Panc1 (cell line): ENCODE results near the gene MANEAL. TPM values are rescaled to one million over a fixed set of nuclear protein-coding genes. Genes with fewer than 3 reads are reported as not detected.

Experiments used
- ATAC-seq: fragments of 200-7000 bp; cut with Tn5 transposase; 2 replicates; pipeline ENCODE4 v1.9.1; 2020; ENCODE audit warnings: mild to moderate bottlenecking, moderate library complexity
- BruUV-seq: library from RNA; stranded (reverse); fragments of 400-500 nt; replicated peaks from 2 replicates; lab custom pipeline; 2021; lab: Mats Ljungman, UMichigan
- CTCF ChIA-PET: fragments of 300-600 bp; sonication (Branson Sonifier 250); formaldehyde crosslinking; loops from one replicate; lab custom pipeline; 2022; ENCODE audit warnings: antibody characterized with exemption; lab: Charles Lee
- POLR2A ChIA-PET: fragments of 300-600 bp; sonication (Branson Sonifier 250); formaldehyde crosslinking; loops from one replicate; lab custom pipeline; 2022; ENCODE audit warnings: antibody characterized with exemption; lab: Charles Lee
- DNase-seq: peaks from one replicate; pipeline ENCODE4 v3.0.0-alpha.2; 2010; ENCODE audit warnings: low read depth, low spot score
- H3K27ac ChIP-seq: 2 replicates; pipeline ENCODE4 v1.5.1; 2011; ENCODE audit warnings: mild to moderate bottlenecking, low read length, inconsistent platforms
- H3K27me3 ChIP-seq: fragments of 200-500 bp; sonication (Bioruptor generic); 2 replicates; pipeline ENCODE4 v1.6.0; 2014; ENCODE audit warnings: low read length, inconsistent platforms; ENCODE audit not compliant: control insufficient read depth, insufficient read depth
- H3K36me3 ChIP-seq: fragments of 200-500 bp; sonication (Bioruptor generic); 2 replicates; pipeline ENCODE4 v1.5.1; 2014; ENCODE audit warnings: inconsistent platforms, mild to moderate bottlenecking, low read length, moderate library complexity; ENCODE audit not compliant: control insufficient read depth, insufficient read depth
- H3K4me1 ChIP-seq: 2 replicates; pipeline ENCODE4 v1.5.1; 2011; ENCODE audit warnings: inconsistent platforms, mild to moderate bottlenecking, low read length, moderate library complexity; ENCODE audit not compliant: control insufficient read depth, insufficient read depth
- H3K4me3 ChIP-seq, 2 experiments: 2 replicates each; pipeline ENCODE4 v1.5.1; 2011 to 2012; ENCODE audit warnings: low read depth in 2 of 2, low read length in 2 of 2, mild to moderate bottlenecking in 2 of 2, inconsistent platforms in 1 of 2, moderate library complexity in 1 of 2
- H3K9me3 ChIP-seq: fragments of 200-500 bp; sonication (Bioruptor generic); 2 replicates; pipeline ENCODE4 v1.5.1; 2014; ENCODE audit warnings: low read depth, mild to moderate bottlenecking, inconsistent platforms, low read length, moderate library complexity; ENCODE audit not compliant: control insufficient read depth, insufficient read depth
- POLR2AphosphoS5 ChIP-seq: IDR thresholded peaks from 2 replicates; pipeline ENCODE4 v1.6.1; 2012; ENCODE audit warnings: mild to moderate bottlenecking, low read depth, low read length, moderate library complexity
- SIN3A ChIP-seq: IDR thresholded peaks from 2 replicates; pipeline ENCODE4 v1.6.1; 2012; ENCODE audit warnings: low read depth, mild to moderate bottlenecking, low read length, moderate library complexity, borderline replicate concordance; ENCODE audit not compliant: insufficient read depth
- TCF7L2 ChIP-seq: IDR thresholded peaks from 2 replicates; pipeline ENCODE4 v1.6.1; 2011; ENCODE audit warnings: mild to moderate bottlenecking, low read depth, low read length, inconsistent platforms
- in situ Hi-C: cut with HindIII; loops from 2 replicates; pipeline ENCODE4 v1.10.0; 2016; ENCODE audit warnings: low sequenced_read_pairs, low pct_unique_long_range_greater_than_20kb
- intact Hi-C: fragments of 100-400 bp; cut with micrococcal nuclease; formaldehyde crosslinking; loops from one replicate; pipeline ENCODE4 v1.10.0; 2022; ENCODE audit not compliant: unreplicated experiment
- total RNA-seq: library from RNA; stranded (reverse); gene quantifications from one replicate; pipeline ENCODE4 v1.2.1, GENCODE V29; 2021; ENCODE audit not compliant: unreplicated experiment
- TF ChIP-seq, protein P1 (sequence below): fragments of 450-650 bp; IDR thresholded peaks from 2 replicates; pipeline ENCODE4 v1.5.1; 2017; ENCODE audit warnings: mild to moderate bottlenecking
- TF ChIP-seq, protein P2 (sequence below), 2 experiments: IDR thresholded peaks; 2 replicates each; pipeline ENCODE4 v1.6.1; 2011 to 2012; ENCODE audit warnings: low read depth in 2 of 2, control low read depth in 1 of 2, low read length in 1 of 2, mild to moderate bottlenecking in 1 of 2, moderate library complexity in 1 of 2; ENCODE audit not compliant: insufficient read depth in 1 of 2

MANEAL gene
- total RNA-seq, 1 experiment from 2014 or later = 29.7 TPM

DNA sequence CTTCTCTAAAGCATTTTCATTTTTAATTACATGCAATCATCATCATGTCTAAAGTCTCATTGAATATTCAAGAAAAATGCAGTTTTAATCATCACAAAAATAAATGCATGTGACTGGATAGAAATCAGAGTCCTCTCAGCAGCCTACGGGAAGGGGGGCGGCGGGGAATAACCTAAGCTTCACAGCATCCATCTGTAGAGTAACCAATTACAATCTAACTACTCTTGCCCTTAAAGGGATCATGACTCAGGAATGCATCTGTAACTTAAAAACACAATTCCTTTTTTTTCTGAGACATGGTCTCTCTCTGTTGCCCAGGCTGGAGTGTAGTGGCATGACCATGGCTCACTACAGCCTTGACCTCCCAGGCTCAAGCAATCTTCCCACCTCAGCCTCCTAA is 43.1 kb downstream of the MANEAL start:
- H3K9me3 ChIP-seq = no peaks in the 10 kb centered on the region
- BruUV-seq = no TSS peak
- ChIA-PET POLR2A (interaction anchor here (0.5 to 0.7 kb wide), 2 partner anchors 18 to 21 kb away, joined by 4 to 10 read pairs; no protein-coding TSS in a partner anchor), CTCF (interaction anchor here (0.7 kb wide), 1 partner anchor 109 kb away, joined by 9 read pairs; no protein-coding TSS in a partner anchor)
- H3K27me3 ChIP-seq = no peaks in the 10 kb centered on the region
- ATAC-seq = no peak
- in situ Hi-C loops = no loop called here
- H3K4me3 ChIP-seq = no peak overlapping the region
- H3K27ac ChIP-seq = no peak overlapping the region
- peaks cover 28% of the 10 kb centered on the region for H3K36me3 ChIP-seq
- H3K4me1 ChIP-seq = no peaks in the 10 kb centered on the region
- TF ChIP-seq SIN3A (no peak), TCF7L2 (no peak), POLR2AphosphoS5 (no peak)
- TF ChIP-seq, protein P1, sequence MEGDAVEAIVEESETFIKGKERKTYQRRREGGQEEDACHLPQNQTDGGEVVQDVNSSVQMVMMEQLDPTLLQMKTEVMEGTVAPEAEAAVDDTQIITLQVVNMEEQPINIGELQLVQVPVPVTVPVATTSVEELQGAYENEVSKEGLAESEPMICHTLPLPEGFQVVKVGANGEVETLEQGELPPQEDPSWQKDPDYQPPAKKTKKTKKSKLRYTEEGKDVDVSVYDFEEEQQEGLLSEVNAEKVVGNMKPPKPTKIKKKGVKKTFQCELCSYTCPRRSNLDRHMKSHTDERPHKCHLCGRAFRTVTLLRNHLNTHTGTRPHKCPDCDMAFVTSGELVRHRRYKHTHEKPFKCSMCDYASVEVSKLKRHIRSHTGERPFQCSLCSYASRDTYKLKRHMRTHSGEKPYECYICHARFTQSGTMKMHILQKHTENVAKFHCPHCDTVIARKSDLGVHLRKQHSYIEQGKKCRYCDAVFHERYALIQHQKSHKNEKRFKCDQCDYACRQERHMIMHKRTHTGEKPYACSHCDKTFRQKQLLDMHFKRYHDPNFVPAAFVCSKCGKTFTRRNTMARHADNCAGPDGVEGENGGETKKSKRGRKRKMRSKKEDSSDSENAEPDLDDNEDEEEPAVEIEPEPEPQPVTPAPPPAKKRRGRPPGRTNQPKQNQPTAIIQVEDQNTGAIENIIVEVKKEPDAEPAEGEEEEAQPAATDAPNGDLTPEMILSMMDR = no peak
- TF ChIP-seq, protein P2, sequence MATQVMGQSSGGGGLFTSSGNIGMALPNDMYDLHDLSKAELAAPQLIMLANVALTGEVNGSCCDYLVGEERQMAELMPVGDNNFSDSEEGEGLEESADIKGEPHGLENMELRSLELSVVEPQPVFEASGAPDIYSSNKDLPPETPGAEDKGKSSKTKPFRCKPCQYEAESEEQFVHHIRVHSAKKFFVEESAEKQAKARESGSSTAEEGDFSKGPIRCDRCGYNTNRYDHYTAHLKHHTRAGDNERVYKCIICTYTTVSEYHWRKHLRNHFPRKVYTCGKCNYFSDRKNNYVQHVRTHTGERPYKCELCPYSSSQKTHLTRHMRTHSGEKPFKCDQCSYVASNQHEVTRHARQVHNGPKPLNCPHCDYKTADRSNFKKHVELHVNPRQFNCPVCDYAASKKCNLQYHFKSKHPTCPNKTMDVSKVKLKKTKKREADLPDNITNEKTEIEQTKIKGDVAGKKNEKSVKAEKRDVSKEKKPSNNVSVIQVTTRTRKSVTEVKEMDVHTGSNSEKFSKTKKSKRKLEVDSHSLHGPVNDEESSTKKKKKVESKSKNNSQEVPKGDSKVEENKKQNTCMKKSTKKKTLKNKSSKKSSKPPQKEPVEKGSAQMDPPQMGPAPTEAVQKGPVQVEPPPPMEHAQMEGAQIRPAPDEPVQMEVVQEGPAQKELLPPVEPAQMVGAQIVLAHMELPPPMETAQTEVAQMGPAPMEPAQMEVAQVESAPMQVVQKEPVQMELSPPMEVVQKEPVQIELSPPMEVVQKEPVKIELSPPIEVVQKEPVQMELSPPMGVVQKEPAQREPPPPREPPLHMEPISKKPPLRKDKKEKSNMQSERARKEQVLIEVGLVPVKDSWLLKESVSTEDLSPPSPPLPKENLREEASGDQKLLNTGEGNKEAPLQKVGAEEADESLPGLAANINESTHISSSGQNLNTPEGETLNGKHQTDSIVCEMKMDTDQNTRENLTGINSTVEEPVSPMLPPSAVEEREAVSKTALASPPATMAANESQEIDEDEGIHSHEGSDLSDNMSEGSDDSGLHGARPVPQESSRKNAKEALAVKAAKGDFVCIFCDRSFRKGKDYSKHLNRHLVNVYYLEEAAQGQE (IDR thresholded peaks at IDR 0.05; ENCODE audit: insufficient read depth in 1 of 2, low read depth in 2 of 2, low read length in 1 of 2) = no peak
- DNase-seq = no peak
- intact Hi-C loops = no loop called here

DNA sequence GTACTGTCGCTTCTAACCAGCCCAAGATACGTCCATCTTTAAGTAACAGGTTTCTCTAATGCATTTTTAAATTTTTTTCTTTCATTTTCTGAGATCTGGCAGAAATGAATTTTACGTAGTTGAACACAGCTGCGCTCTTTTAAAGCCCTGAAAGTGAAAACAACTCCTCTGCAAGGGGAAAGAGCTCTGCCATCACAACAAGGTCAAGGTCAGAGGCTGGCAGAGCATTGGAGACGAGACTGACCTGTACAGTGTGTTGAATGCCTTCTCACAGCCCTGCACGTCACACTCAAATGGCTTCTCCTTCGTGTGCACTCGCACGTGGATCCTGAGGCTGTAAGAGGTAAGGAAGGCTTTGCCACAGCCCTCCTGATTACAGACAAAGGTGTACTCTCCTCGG is 46.0 kb downstream of the MANEAL start:
- peaks cover 21% of the 10 kb centered on the region for H3K36me3 ChIP-seq
- ChIA-PET CTCF (no interaction called here), POLR2A (no interaction called here)
- H3K9me3 ChIP-seq = no peaks in the 10 kb centered on the region
- ATAC-seq = no peak
- TF ChIP-seq, protein P2 (IDR thresholded peaks at IDR 0.05; ENCODE audit: insufficient read depth in 1 of 2, low read depth in 2 of 2, low read length in 1 of 2) = no peak
- TF ChIP-seq TCF7L2 (no peak), SIN3A (no peak), POLR2AphosphoS5 (no peak)
- TF ChIP-seq, protein P1 = no peak
- H3K4me3 ChIP-seq = no peak overlapping the region
- H3K27ac ChIP-seq = no peak overlapping the region
- H3K4me1 ChIP-seq = no peaks in the 10 kb centered on the region
- intact Hi-C loops = no loop called here
- H3K27me3 ChIP-seq = no peaks in the 10 kb centered on the region
- no TSS peak for BruUV-seq
- in situ Hi-C loops = no loop called here
- DNase-seq = no peak
